SK-N-SH treated with all-trans-retinoic acid at 6 μM for 48 hours (cell line): ENCODE measurements around the gene LMAN2L.

ENCODE experiments used
- ATAC-seq: fragments of 200-7000 bp; cut with Tn5 transposase; 3 replicates; pipeline ENCODE4 v1.9.1; 2020; ENCODE audit warnings: mild to moderate bottlenecking, moderate library complexity
- ARNTL ChIP-seq: fragments of 450-650 bp; formaldehyde crosslinking; IDR thresholded peaks from 2 replicates; pipeline ENCODE4 v1.5.0; 2020; ENCODE audit warnings: low read depth, mild to moderate bottlenecking, moderate library complexity, borderline replicate concordance
- BACH2 ChIP-seq: fragments of 250-450 bp; sonication (Bioruptor Pico); IDR thresholded peaks from 2 replicates; pipeline ENCODE4 v1.9.0; 2021; ENCODE audit warnings: mild to moderate bottlenecking, borderline replicate concordance
- CSDC2 ChIP-seq: fragments of 250-450 bp; sonication (Bioruptor Pico); IDR thresholded peaks from 2 replicates; pipeline ENCODE4 v1.5.0; 2020; ENCODE audit warnings: mild to moderate bottlenecking, moderate library complexity
- ESRRG ChIP-seq: fragments of 250-450 bp; sonication (Bioruptor Pico); IDR thresholded peaks from 2 replicates; pipeline ENCODE4 v1.6.1; 2021; ENCODE audit warnings: mild to moderate bottlenecking
- GLIS3 ChIP-seq: fragments of 250-450 bp; sonication (Bioruptor Pico); IDR thresholded peaks from 2 replicates; pipeline ENCODE4 v1.5.0; 2020; ENCODE audit warnings: mild to moderate bottlenecking, moderate library complexity
- ISL1 ChIP-seq: fragments of 250-450 bp; sonication (Bioruptor Pico); IDR thresholded peaks from 2 replicates; pipeline ENCODE4 v2.1.2; 2022; ENCODE audit warnings: mild to moderate bottlenecking, moderate library complexity
- OSR1 ChIP-seq: fragments of 250-450 bp; sonication (Bioruptor Pico); IDR thresholded peaks from 2 replicates; pipeline ENCODE4 v1.8.0; 2022; ENCODE audit warnings: moderate library complexity, mild to moderate bottlenecking, inconsistent platforms
- PPARA ChIP-seq: fragments of 250-450 bp; sonication (Bioruptor Pico); IDR thresholded peaks from 2 replicates; pipeline ENCODE4 v1.5.0; 2020; ENCODE audit warnings: mild to moderate bottlenecking, borderline replicate concordance
- RARB ChIP-seq: fragments of 250-450 bp; sonication (Bioruptor Pico); IDR thresholded peaks from 2 replicates; pipeline ENCODE4 v1.8.0; 2021; ENCODE audit warnings: mild to moderate bottlenecking, moderate library complexity
- SNAI2 ChIP-seq: fragments of 250-450 bp; sonication (Bioruptor Pico); IDR thresholded peaks from 2 replicates; pipeline ENCODE4 v1.5.0; 2020; ENCODE audit warnings: mild to moderate bottlenecking, moderate library complexity
- TCF4 ChIP-seq: fragments of 250-450 bp; sonication (Bioruptor Pico); IDR thresholded peaks from 2 replicates; pipeline ENCODE4 v1.8.0; 2021; ENCODE audit warnings: mild to moderate bottlenecking, moderate library complexity, borderline replicate concordance
- TOX ChIP-seq: fragments of 250-450 bp; sonication (Bioruptor Pico); IDR thresholded peaks from 2 replicates; pipeline ENCODE4 v1.8.0; 2021; ENCODE audit warnings: mild to moderate bottlenecking, moderate library complexity, borderline replicate concordance
- ZC3H10 ChIP-seq: fragments of 250-450 bp; sonication (Bioruptor Pico); IDR thresholded peaks from 2 replicates; pipeline ENCODE4 v1.5.1; 2021; ENCODE audit warnings: mild to moderate bottlenecking, moderate library complexity
- ZFP3 ChIP-seq: fragments of 250-450 bp; sonication (Bioruptor Pico); IDR thresholded peaks from 2 replicates; pipeline ENCODE4 v1.5.0; 2020; ENCODE audit warnings: mild to moderate bottlenecking, moderate library complexity
- ZFP30 ChIP-seq: fragments of 450-650 bp; formaldehyde crosslinking; IDR thresholded peaks from 2 replicates; pipeline ENCODE4 v1.5.0; 2022; ENCODE audit warnings: mild to moderate bottlenecking, moderate library complexity
- ZNF70 ChIP-seq: fragments of 450-650 bp; formaldehyde crosslinking; IDR thresholded peaks from 2 replicates; pipeline ENCODE4 v1.5.0; 2020; ENCODE audit warnings: mild to moderate bottlenecking, moderate library complexity
- ZNF8 ChIP-seq: fragments of 450-650 bp; formaldehyde crosslinking; IDR thresholded peaks from 2 replicates; pipeline ENCODE4 v1.5.0; 2020; ENCODE audit warnings: mild to moderate bottlenecking, moderate library complexity
- TF ChIP-seq, protein P1 (sequence below): fragments of 250-450 bp; sonication (Bioruptor Pico); IDR thresholded peaks from 2 replicates; pipeline ENCODE4 v1.5.1; 2020; ENCODE audit warnings: low read depth, mild to moderate bottlenecking, moderate library complexity
- TF ChIP-seq, protein P2 (sequence below): fragments of 250-450 bp; sonication (Bioruptor Pico); IDR thresholded peaks from 2 replicates; pipeline ENCODE4 v1.5.0; 2020; ENCODE audit warnings: mild to moderate bottlenecking, moderate library complexity
- TF ChIP-seq, protein P3 (sequence below): fragments of 250-450 bp; sonication (Bioruptor Pico); IDR thresholded peaks from 2 replicates; pipeline ENCODE4 v1.8.0; 2020; ENCODE audit warnings: mild to moderate bottlenecking, moderate library complexity, borderline replicate concordance
- TF ChIP-seq, protein P4 (sequence below): fragments of 250-450 bp; sonication (Bioruptor Pico); IDR thresholded peaks from 2 replicates; pipeline ENCODE4 v1.5.1; 2021; ENCODE audit warnings: mild to moderate bottlenecking, moderate library complexity

Gene LMAN2L

DNA sequence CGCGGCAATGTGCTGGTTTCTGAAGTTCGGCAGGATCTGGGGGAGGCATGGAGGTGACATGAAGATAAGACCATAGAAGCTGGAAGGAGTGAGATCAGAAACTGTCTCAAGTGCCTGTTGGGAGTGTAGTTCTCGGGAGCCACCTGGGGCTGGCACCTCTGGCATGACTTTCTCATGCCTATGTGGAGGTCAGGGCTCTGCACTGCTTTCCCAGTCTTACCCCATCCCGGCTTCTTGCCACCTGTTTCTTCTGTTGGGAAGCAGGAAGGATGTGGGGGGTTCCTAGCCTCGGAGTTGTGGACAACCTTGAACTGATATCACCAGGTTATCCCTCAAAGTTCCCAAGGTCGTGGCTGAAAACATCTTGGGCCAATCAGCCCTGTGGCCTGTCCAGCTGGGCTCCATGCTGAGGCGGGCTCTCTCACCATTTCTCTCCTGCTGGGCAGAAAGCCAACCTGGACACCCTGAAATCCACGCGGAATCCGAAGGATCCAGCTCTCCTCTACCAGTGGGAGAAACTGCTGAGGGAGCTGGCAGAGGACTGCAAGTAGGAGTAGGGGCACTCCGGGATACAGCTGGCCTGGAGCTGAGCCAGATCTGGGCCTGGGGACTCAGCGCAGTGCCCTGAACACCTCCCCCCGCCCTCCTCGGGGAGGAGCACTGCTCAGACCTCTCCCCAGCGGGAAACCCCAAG, 54.8 kb downstream of the LMAN2L start:
- peak; percentile 9; the same call in 2 of the 3 replicates for ATAC-seq
- TF ChIP-seq, protein P1, sequence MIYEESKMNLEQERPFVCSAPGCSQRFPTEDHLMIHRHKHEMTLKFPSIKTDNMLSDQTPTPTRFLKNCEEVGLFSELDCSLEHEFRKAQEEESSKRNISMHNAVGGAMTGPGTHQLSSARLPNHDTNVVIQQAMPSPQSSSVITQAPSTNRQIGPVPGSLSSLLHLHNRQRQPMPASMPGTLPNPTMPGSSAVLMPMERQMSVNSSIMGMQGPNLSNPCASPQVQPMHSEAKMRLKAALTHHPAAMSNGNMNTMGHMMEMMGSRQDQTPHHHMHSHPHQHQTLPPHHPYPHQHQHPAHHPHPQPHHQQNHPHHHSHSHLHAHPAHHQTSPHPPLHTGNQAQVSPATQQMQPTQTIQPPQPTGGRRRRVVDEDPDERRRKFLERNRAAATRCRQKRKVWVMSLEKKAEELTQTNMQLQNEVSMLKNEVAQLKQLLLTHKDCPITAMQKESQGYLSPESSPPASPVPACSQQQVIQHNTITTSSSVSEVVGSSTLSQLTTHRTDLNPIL (CRISPR knock-in tag): no peak
- TF ChIP-seq ZFP30 (CRISPR knock-in tag) (no peak), CSDC2 (CRISPR knock-in tag) (no peak), ZNF8 (no peak), OSR1 (CRISPR knock-in tag) (no peak), ISL1 (CRISPR knock-in tag) (no peak), PPARA (no peak), ARNTL (CRISPR knock-in tag) (no peak), BACH2 (CRISPR knock-in tag) (no peak), ESRRG (CRISPR knock-in tag) (no peak), SNAI2 (CRISPR knock-in tag) (no peak)
- TF ChIP-seq, protein P2, sequence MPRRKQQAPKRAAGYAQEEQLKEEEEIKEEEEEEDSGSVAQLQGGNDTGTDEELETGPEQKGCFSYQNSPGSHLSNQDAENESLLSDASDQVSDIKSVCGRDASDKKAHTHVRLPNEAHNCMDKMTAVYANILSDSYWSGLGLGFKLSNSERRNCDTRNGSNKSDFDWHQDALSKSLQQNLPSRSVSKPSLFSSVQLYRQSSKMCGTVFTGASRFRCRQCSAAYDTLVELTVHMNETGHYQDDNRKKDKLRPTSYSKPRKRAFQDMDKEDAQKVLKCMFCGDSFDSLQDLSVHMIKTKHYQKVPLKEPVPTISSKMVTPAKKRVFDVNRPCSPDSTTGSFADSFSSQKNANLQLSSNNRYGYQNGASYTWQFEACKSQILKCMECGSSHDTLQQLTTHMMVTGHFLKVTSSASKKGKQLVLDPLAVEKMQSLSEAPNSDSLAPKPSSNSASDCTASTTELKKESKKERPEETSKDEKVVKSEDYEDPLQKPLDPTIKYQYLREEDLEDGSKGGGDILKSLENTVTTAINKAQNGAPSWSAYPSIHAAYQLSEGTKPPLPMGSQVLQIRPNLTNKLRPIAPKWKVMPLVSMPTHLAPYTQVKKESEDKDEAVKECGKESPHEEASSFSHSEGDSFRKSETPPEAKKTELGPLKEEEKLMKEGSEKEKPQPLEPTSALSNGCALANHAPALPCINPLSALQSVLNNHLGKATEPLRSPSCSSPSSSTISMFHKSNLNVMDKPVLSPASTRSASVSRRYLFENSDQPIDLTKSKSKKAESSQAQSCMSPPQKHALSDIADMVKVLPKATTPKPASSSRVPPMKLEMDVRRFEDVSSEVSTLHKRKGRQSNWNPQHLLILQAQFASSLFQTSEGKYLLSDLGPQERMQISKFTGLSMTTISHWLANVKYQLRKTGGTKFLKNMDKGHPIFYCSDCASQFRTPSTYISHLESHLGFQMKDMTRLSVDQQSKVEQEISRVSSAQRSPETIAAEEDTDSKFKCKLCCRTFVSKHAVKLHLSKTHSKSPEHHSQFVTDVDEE: no peak
- TF ChIP-seq, protein P3, sequence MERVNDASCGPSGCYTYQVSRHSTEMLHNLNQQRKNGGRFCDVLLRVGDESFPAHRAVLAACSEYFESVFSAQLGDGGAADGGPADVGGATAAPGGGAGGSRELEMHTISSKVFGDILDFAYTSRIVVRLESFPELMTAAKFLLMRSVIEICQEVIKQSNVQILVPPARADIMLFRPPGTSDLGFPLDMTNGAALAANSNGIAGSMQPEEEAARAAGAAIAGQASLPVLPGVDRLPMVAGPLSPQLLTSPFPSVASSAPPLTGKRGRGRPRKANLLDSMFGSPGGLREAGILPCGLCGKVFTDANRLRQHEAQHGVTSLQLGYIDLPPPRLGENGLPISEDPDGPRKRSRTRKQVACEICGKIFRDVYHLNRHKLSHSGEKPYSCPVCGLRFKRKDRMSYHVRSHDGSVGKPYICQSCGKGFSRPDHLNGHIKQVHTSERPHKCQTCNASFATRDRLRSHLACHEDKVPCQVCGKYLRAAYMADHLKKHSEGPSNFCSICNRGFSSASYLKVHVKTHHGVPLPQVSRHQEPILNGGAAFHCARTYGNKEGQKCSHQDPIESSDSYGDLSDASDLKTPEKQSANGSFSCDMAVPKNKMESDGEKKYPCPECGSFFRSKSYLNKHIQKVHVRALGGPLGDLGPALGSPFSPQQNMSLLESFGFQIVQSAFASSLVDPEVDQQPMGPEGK: no peak
- TF ChIP-seq, protein P4, sequence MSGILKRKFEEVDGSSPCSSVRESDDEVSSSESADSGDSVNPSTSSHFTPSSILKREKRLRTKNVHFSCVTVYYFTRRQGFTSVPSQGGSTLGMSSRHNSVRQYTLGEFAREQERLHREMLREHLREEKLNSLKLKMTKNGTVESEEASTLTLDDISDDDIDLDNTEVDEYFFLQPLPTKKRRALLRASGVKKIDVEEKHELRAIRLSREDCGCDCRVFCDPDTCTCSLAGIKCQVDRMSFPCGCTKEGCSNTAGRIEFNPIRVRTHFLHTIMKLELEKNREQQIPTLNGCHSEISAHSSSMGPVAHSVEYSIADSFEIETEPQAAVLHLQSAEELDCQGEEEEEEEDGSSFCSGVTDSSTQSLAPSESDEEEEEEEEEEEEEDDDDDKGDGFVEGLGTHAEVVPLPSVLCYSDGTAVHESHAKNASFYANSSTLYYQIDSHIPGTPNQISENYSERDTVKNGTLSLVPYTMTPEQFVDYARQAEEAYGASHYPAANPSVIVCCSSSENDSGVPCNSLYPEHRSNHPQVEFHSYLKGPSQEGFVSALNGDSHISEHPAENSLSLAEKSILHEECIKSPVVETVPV (CRISPR knock-in tag): no peak

DNA sequence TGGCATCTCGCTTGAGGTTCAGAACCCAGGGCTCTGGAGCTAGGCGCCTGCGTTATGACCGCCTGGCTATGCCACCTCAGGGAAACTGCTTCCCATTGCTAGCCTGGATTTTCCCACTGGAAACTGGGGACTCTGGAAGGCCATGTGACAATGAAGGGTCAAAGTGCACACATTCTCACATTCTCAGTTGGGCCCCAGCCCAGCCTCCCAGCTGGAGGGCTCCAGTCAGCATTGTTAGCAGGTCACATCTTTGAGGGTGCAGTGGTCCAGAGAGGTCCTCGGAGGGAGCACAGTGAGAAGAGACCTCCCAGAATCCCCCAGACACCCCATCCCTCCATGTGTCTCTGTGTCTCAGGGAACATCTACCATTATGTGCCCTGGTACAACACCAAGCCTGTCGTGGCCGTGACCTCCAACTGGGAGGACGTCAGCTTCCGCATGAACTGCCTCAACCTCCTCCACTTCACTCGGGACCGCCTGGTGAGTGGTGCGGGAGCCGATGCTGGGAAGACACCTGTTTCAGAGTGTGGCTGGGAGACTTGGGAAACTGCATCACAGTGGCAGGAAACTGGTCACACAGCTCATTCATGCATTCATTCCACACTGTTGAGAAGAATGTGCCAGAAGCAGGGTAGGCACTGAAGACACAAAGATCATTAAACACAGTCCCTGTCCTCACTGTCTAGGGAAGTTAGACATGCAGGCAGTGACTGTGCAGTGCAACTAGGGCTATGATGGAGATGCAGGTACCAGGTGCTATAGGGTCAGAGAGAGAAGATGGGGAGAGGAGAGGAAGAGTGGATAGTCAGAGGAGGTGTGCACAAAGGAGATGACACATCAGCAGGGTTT, 55.7 kb downstream of the LMAN2L start:
- TF ChIP-seq ARNTL (CRISPR knock-in tag) (no peak), ZNF8 (no peak), ZFP3 (CRISPR knock-in tag) (no peak), GLIS3 (no peak), ISL1 (CRISPR knock-in tag) (no peak), ESRRG (CRISPR knock-in tag) (no peak), TOX (CRISPR knock-in tag) (no peak), BACH2 (CRISPR knock-in tag) (no peak), TCF4 (CRISPR knock-in tag) (no peak), RARB (CRISPR knock-in tag) (no peak), CSDC2 (CRISPR knock-in tag) (no peak), ZC3H10 (CRISPR knock-in tag) (no peak), ZNF70 (no peak)
- TF ChIP-seq, protein P4 (CRISPR knock-in tag): no peak
- TF ChIP-seq, protein P3: no peak
- ATAC-seq: no peak
